WI38 (cell line): ENCODE results near the gene MRE11.
A peak's percentile ranks its signal among the peaks of the same experiment; 100 is the strongest.

Experiments used
- H3K4me3 ChIP-seq: 2 replicates; pipeline ENCODE4 v1.5.1; 2011; ENCODE audit warnings: low read depth, mild to moderate bottlenecking, control low read depth, low read length
- TF ChIP-seq, protein P1 (sequence below): IDR thresholded peaks from 2 replicates; pipeline ENCODE4 v1.5.1; 2012; ENCODE audit warnings: low read depth, mild to moderate bottlenecking, control low read depth, low read length

Gene MRE11

DNA sequence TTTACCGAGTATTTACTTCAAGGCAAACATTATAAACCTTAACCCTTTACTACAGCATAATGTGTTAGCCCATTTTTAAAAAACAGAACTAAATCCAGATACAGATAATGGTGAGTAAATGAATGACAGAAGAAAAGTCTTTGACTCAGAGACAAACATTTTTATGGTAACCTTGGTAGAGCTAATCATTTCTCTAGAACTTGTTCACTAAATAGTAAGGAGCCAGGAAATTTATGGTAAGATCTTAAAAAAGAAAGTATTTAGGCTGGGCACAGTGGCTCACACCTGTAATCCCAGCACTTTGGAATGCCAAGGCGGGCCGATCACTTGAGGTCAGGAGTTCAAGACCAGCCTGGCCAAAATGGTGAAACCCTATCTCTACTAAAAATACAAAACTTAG, 38.6 kb upstream of the MRE11 start:
- TF ChIP-seq, protein P1, sequence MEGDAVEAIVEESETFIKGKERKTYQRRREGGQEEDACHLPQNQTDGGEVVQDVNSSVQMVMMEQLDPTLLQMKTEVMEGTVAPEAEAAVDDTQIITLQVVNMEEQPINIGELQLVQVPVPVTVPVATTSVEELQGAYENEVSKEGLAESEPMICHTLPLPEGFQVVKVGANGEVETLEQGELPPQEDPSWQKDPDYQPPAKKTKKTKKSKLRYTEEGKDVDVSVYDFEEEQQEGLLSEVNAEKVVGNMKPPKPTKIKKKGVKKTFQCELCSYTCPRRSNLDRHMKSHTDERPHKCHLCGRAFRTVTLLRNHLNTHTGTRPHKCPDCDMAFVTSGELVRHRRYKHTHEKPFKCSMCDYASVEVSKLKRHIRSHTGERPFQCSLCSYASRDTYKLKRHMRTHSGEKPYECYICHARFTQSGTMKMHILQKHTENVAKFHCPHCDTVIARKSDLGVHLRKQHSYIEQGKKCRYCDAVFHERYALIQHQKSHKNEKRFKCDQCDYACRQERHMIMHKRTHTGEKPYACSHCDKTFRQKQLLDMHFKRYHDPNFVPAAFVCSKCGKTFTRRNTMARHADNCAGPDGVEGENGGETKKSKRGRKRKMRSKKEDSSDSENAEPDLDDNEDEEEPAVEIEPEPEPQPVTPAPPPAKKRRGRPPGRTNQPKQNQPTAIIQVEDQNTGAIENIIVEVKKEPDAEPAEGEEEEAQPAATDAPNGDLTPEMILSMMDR = no peak
- no peak overlapping the region for H3K4me3 ChIP-seq

DNA sequence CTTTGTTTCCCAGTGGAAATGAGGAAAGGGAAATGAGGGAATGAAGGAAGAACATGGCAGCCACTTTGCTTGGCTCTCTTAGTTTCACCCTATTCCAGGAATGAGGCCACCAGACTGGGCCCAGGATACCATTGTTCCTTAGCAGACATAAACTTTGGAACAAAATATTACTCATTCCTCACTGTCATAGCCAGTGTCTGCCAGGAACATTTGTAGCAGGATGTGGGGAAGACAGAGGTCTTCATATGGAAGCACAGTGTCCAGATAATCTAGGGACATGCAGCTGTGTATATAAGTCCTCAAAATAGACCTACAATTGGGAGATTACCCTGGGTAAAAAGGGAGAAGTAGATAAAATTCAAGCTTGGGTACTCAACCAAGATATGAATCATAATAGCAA, 34.9 kb upstream of the MRE11 start:
- H3K4me3 ChIP-seq = no peak overlapping the region
- TF ChIP-seq, protein P1 = no peak

DNA sequence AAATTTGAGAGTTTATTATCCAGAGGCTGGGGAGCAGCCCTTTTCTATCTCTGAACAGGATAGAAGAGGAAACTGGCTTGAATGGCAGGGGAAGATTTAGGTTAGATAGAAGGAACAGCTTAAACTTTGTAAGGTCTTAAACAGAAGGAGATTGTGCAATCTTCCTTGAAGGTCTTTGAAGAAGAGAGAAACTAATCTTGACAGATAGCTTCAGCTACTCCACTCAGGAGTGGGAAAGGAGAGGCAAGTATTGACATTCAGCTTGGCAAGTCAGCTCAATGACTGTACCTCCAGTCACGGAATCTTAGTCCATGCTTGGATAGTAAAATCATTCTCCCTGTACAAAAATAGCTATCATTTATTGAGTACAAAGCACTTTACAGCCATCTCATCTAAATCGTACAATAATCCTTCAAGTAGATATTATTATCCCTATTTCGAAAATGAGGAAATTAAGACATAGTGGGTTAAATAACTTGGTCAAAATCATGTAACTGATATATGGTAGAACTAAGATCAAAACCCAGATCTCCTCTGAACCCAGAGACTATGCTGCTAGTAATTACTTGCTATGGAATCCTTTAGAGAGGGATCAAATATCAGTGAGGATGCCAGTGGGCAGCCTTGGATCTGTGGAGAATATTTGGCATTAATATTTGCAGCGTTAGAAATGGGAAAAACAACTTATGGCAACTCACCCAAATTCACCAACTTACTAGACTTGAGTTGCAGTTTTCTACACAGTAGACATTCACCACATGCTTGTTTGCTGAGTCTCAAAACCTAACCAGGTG, 33.2 kb upstream of the MRE11 start:
- H3K4me3 ChIP-seq = no peak overlapping the region

DNA sequence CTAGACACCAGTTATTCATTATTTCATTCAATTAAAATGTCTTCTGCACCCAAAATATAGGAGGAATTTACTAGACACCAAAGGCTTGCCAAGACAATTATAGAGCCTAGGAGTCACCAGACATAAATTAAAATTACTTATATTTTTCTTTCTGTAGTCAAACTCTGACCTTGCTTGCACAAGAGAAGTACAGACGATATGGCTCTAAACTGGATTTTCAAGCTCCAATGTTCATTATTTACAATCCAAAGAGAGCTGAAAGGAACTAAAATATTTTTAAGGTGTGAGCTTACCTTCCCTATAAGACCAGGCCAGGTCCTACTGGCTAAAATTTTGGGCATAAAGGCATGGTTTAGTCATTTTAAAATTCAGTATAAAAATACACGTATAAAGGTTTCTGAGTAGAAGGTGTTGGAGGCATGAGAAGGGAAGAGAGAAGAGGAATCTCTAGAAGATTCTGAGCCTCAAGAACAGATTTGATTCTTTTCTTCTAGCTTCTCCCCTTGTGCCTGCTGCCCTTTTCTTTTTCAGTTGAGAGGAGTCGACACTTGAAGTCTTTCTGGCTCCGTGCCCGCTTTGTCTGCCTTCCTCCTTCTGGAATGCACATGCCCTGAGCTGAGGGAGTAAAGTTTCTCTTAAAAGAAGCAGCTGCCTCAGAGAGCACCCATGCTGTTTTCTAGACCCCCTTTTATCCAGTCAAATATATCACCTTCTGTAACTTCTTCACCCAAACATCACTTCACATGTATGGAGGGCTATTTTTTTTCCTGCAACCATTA, 32.1 kb upstream of the MRE11 start:
- TF ChIP-seq, protein P1 = no peak

More for the DNA sequence above, 33.2 kb upstream of the MRE11 start:
- TF ChIP-seq, protein P1 = no peak

DNA sequence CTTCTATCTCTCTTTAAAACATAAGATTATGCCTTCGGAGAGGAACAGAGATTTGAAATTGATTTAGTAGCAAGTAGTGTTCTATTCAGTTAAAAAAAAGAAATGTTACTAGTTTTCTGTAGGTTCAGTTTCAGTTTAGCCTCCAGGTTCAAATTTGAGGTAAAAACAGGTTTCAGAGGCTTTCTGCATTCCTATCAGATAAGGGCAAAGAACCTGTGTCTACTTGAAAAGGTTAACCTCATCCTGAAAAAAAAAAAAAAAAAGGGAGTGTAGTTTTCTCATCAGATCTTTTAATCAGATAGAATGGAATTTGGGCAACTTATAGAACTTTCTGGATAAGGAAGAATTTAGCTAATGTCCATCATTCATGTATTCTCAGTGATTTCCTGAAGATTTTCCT, 30.7 kb upstream of the MRE11 start:
- H3K4me3 ChIP-seq = no peak overlapping the region
- TF ChIP-seq, protein P1 = no peak

More for the DNA sequence above, 32.1 kb upstream of the MRE11 start:
- H3K4me3 ChIP-seq = no peak overlapping the region

DNA sequence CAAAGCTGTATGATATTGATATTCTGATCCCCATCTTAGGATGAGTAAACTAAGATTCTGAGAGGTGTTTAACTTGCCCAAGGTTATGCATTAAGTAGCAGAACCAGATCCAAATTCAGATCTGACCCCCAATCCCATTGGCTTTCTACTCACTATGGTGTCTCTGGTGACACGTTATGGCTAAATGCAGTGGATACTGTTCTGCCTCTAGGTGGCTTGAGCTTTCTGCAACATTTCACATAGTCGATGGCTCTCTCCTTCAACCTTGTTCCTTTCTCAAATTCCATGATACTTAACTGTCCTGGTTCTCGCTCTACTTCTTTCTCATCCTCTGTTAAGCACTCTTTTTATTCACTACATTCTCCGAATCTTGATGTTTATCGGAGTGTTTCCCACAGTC, 28.0 kb upstream of the MRE11 start:
- TF ChIP-seq, protein P1 = peak; percentile 26; the same call in 1 of the 2 replicates
- H3K4me3 ChIP-seq = no peak overlapping the region
